SK-N-SH (cell line): Measurements from ENCODE around the gene CDC45. TPM values are rescaled to one million over a fixed set of nuclear protein-coding genes. Genes with fewer than 3 reads are reported as not detected.

Experiments used
- CTCF ChIA-PET: fragments of 300-600, 350-600 bp; formaldehyde crosslinking; extraction: SDS; loops from one replicate; lab custom pipeline; 2021; lab: Yijun Ruan, JAX
- POLR2A ChIA-PET: fragments of 350-600 bp; sonication (Branson Sonifier 250); formaldehyde crosslinking; extraction: SDS; loops from one replicate; lab custom pipeline; 2020; ENCODE audit warnings: antibody characterized with exemption, inconsistent platforms; lab: Yijun Ruan, JAX
- DNase-seq: peaks from one replicate; pipeline ENCODE4 v3.0.0; 2012
- H2AFZ ChIP-seq: fragments of 200-600 bp; sonication (generic); 2 replicates; pipeline ENCODE4 v1.8.1; 2016; ENCODE audit warnings: antibody characterized with exemption, mild to moderate bottlenecking, low read depth
- H3F3A ChIP-seq: fragments of 200-600 bp; sonication (generic); replicated peaks from 2 replicates; pipeline ENCODE3; 2016; ENCODE audit warnings: antibody characterized with exemption, mild to moderate bottlenecking; ENCODE audit not compliant: insufficient read depth
- H3K27ac ChIP-seq, 2 experiments: fragments of 200-500 bp in 1 of 2; fragments of 200-600 bp in 1 of 2; sonication (Bioruptor generic) in 1 of 2; sonication (generic), shearing (Covaris generic) in 1 of 2; 2 replicates each; pipeline versions ENCODE4 v1.5.1 to v1.6.1; 2014 to 2016; ENCODE audit warnings: low read depth in 2 of 2, inconsistent platforms in 1 of 2, low read length in 1 of 2, mild to moderate bottlenecking in 1 of 2, mixed read lengths in 1 of 2
- H3K27me3 ChIP-seq: fragments of 200-600 bp; sonication (generic), shearing (Covaris generic); 2 replicates; pipeline ENCODE4 v1.6.1; 2016; ENCODE audit warnings: mixed run types; ENCODE audit not compliant: insufficient read depth
- H3K36me3 ChIP-seq, 2 experiments: fragments of 200-500 bp in 1 of 2; fragments of 200-600 bp in 1 of 2; sonication (Bioruptor generic) in 1 of 2; sonication (generic) in 1 of 2; replicated peaks in 1 of 2; 2 replicates each; pipeline versions ENCODE3 to v1.5.1; 2014 to 2016; ENCODE audit warnings: low read length in 1 of 2, mild to moderate bottlenecking in 1 of 2; ENCODE audit not compliant: insufficient read depth in 2 of 2, control insufficient read depth in 1 of 2
- H3K4me1 ChIP-seq, 2 experiments: fragments of 200-500 bp in 1 of 2; fragments of 200-600 bp in 1 of 2; sonication (Bioruptor generic) in 1 of 2; sonication (generic), shearing (Covaris generic) in 1 of 2; 2 replicates each; pipeline versions ENCODE4 v1.5.1 to v1.6.1; 2014 to 2016; ENCODE audit warnings: low read depth in 1 of 2, low read length in 1 of 2, mixed run types in 1 of 2; ENCODE audit not compliant: insufficient read depth in 2 of 2, control insufficient read depth in 1 of 2
- H3K4me2 ChIP-seq: fragments of 200-600 bp; sonication (generic), shearing (Covaris generic); 2 replicates; pipeline ENCODE4 v1.6.1; 2017; ENCODE audit warnings: mixed run types
- H3K4me3 ChIP-seq, 2 experiments: fragments of 200-500 bp in 1 of 2; fragments of 200-600 bp in 1 of 2; sonication (Bioruptor generic) in 1 of 2; sonication (generic), shearing (Covaris generic) in 1 of 2; 2 replicates each; pipeline versions ENCODE4 v1.5.1 to v1.8.1; 2014 to 2016; ENCODE audit warnings: low read depth in 2 of 2, inconsistent platforms in 1 of 2, low read length in 1 of 2, mild to moderate bottlenecking in 1 of 2, mixed read lengths in 1 of 2, moderate library complexity in 1 of 2
- H3K79me2 ChIP-seq: fragments of 200-600 bp; sonication (generic); 2 replicates; pipeline ENCODE4 v1.8.1; 2017; ENCODE audit warnings: mild to moderate bottlenecking; ENCODE audit not compliant: insufficient read depth
- H3K9ac ChIP-seq: fragments of 200-600 bp; sonication (generic); 2 replicates; pipeline ENCODE4 v1.6.1; 2017; ENCODE audit warnings: mixed run types
- H3K9me2 ChIP-seq: fragments of 200-600 bp; sonication (generic); 2 replicates; pipeline ENCODE4 v1.6.1; 2017; ENCODE audit warnings: mixed run types
- H3K9me3 ChIP-seq: fragments of 200-600 bp; sonication (generic); 2 replicates; pipeline ENCODE4 v1.6.1; 2017; ENCODE audit warnings: mixed run types, mild to moderate bottlenecking, moderate library complexity
- H4K20me1 ChIP-seq: fragments of 200-600 bp; sonication (generic); 2 replicates; pipeline ENCODE4 v1.6.1; 2017; ENCODE audit warnings: mild to moderate bottlenecking, mixed run types; ENCODE audit not compliant: insufficient read depth
- ELF1 ChIP-seq: IDR thresholded peaks from 2 replicates; pipeline ENCODE4 v1.4.0; 2012
- EP300 ChIP-seq, 2 experiments: IDR thresholded peaks; 2 replicates each; pipeline versions ENCODE4 v1.4.0 to v1.6.1; 2012; ENCODE audit warnings: borderline replicate concordance in 1 of 2, low read depth in 1 of 2, low read length in 1 of 2
- FOSL2 ChIP-seq: IDR thresholded peaks from 2 replicates; pipeline ENCODE4 v1.4.0; 2012; ENCODE audit warnings: low read depth, mild to moderate bottlenecking, moderate library complexity, borderline replicate concordance
- GATA2 ChIP-seq: sonication (generic); formaldehyde crosslinking; IDR thresholded peaks from 2 replicates; pipeline ENCODE4 v1.5.0; 2020; ENCODE audit warnings: mild to moderate bottlenecking, missing genetic modification reagents
- JUND ChIP-seq: IDR thresholded peaks from 2 replicates; pipeline ENCODE4 v1.4.0; 2012
- MAX ChIP-seq: IDR thresholded peaks from 2 replicates; pipeline ENCODE4 v1.4.0; 2012; ENCODE audit warnings: low read depth
- MEF2A ChIP-seq: IDR thresholded peaks from 2 replicates; pipeline ENCODE4 v1.4.0; 2012; ENCODE audit warnings: low read depth, borderline replicate concordance
- MXI1 ChIP-seq: IDR thresholded peaks from 2 replicates; pipeline ENCODE4 v1.6.1; 2012; ENCODE audit warnings: mild to moderate bottlenecking, low read depth, low read length, improper control_type of control experiment
- NRF1 ChIP-seq: IDR thresholded peaks from 2 replicates; pipeline ENCODE4 v1.6.1; 2012; ENCODE audit warnings: low read depth, mild to moderate bottlenecking, low read length
- POLR2AphosphoS5 ChIP-seq: IDR thresholded peaks from 2 replicates; pipeline ENCODE4 v1.6.1; 2012; ENCODE audit warnings: low read depth, low read length
- RAD21 ChIP-seq: IDR thresholded peaks from 2 replicates; pipeline ENCODE4 v1.6.1; 2012; ENCODE audit warnings: mild to moderate bottlenecking, low read length
- SIN3A ChIP-seq: IDR thresholded peaks from 2 replicates; pipeline ENCODE4 v1.6.1; 2012; ENCODE audit warnings: low read depth, mild to moderate bottlenecking, low read length, moderate library complexity, borderline replicate concordance
- SMC3 ChIP-seq: IDR thresholded peaks from 2 replicates; pipeline ENCODE4 v1.6.1; 2012; ENCODE audit warnings: low read depth, low read length, improper control_type of control experiment
- TCF12 ChIP-seq: IDR thresholded peaks from 2 replicates; pipeline ENCODE4 v1.4.0; 2012
- TEAD4 ChIP-seq: IDR thresholded peaks from 2 replicates; pipeline ENCODE4 v1.4.0; 2012; ENCODE audit warnings: mild to moderate bottlenecking, borderline replicate concordance; ENCODE audit not compliant: insufficient read depth
- YY1 ChIP-seq: IDR thresholded peaks from 2 replicates; pipeline ENCODE4 v1.4.0; 2012; ENCODE audit warnings: low read depth, mild to moderate bottlenecking
- WGBS: methylation state at CpG from one replicate; pipeline ENCODE4 v1.1.6; 2017; ENCODE audit warnings: low lambda C conversion rate; 5-methylcytosine and 5-hydroxymethylcytosine counted together
- polyA plus RNA-seq, 3 experiments: library from polyadenylated mRNA; depleted of rRNA; stranded (reverse); fragments of >200 nt; gene quantifications; 2 replicates each; pipeline ENCODE4 v1.2.3, GENCODE V29; 2012
- TF ChIP-seq, protein P1 (sequence below): IDR thresholded peaks from 2 replicates; pipeline ENCODE4 v1.6.1; 2012; ENCODE audit warnings: mild to moderate bottlenecking, low read depth, low read length, moderate library complexity
- TF ChIP-seq, protein P2 (sequence below): fragments of 200-600 bp; sonication (generic); IDR thresholded peaks from 2 replicates; pipeline ENCODE4 v1.6.1; 2017; ENCODE audit warnings: antibody characterized with exemption, mild to moderate bottlenecking, moderate library complexity
- TF ChIP-seq, protein P3 (sequence below): IDR thresholded peaks from 2 replicates; pipeline ENCODE4; 2012
- TF ChIP-seq, protein P4 (sequence below): IDR thresholded peaks from 2 replicates; pipeline ENCODE4 v1.4.0; 2012; ENCODE audit warnings: low read depth, borderline replicate concordance
- TF ChIP-seq, protein P5 (sequence below): fragments of 150-350 bp; IDR thresholded peaks from 2 replicates; pipeline ENCODE4 v1.6.1; 2016; ENCODE audit warnings: mild to moderate bottlenecking, low read depth, low read length

The CDC45 gene
- polyA plus RNA-seq, 1 of the 3 experiments (the other 2 are of a cell fraction), result 23.6 TPM

DNA sequence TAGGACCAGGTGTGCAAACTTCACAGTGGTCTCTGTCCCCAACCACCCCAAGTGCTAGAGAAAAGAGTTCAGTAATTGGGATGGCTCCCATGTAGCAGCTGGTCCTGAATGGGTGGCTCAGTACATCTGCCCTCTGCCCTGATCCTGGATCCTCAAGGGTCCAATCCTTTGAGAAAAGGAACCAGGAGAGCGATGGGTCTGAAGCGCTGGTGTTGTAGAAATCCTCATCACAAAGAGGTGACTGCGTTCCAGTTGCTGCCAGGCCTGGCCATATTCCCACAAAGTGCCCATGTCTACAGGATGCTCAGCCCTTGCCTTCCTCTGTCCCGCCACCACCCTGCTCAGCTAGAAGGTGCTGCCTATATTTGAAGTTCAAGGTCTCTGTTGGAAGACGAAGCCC lies 26.0 kb upstream of the CDC45 start (continued):
- TF ChIP-seq, protein P1, sequence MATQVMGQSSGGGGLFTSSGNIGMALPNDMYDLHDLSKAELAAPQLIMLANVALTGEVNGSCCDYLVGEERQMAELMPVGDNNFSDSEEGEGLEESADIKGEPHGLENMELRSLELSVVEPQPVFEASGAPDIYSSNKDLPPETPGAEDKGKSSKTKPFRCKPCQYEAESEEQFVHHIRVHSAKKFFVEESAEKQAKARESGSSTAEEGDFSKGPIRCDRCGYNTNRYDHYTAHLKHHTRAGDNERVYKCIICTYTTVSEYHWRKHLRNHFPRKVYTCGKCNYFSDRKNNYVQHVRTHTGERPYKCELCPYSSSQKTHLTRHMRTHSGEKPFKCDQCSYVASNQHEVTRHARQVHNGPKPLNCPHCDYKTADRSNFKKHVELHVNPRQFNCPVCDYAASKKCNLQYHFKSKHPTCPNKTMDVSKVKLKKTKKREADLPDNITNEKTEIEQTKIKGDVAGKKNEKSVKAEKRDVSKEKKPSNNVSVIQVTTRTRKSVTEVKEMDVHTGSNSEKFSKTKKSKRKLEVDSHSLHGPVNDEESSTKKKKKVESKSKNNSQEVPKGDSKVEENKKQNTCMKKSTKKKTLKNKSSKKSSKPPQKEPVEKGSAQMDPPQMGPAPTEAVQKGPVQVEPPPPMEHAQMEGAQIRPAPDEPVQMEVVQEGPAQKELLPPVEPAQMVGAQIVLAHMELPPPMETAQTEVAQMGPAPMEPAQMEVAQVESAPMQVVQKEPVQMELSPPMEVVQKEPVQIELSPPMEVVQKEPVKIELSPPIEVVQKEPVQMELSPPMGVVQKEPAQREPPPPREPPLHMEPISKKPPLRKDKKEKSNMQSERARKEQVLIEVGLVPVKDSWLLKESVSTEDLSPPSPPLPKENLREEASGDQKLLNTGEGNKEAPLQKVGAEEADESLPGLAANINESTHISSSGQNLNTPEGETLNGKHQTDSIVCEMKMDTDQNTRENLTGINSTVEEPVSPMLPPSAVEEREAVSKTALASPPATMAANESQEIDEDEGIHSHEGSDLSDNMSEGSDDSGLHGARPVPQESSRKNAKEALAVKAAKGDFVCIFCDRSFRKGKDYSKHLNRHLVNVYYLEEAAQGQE, result no peak
- TF ChIP-seq SMC3 (no peak), MXI1 (no peak), MEF2A (no peak), MAX (no peak), FOSL2 (no peak), NRF1 (no peak), SIN3A (no peak), GATA2 (CRISPR knock-in tag) (no peak), TEAD4 (no peak), YY1 (no peak), ELF1 (no peak), EP300 (IDR thresholded peaks at IDR 0.05; ENCODE audit: borderline replicate concordance in 1 of 2, low read depth in 1 of 2, low read length in 1 of 2) (no peak)

DNA sequence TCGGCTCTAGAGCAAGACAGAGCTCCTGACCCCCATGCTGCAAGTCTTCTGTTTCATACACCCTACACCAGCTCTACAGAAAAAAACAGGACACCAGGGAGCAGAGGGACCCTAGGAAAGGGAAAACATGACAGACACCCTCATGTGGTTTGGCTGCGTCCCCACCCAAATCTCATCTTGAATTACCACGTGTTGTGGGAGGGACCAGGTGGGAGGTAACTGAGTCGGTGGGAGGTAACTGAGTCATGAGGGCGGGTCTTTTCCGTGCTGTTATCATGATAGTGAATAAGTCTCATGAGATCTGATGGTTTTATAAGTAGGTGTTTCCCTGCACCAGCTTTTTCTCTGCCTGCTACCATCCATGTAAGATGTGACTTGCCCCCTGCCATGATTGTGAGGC lies 25.6 kb upstream of the CDC45 start:
- Histone ChIP-seq H2AFZ (no peak overlapping the region), H3K9me3 (no peaks in the 10 kb centered on the region), H3K4me2 (no peak overlapping the region), H3K4me3 (no peak overlapping the region), H3K9me2 (no peaks in the 10 kb centered on the region), H3K36me3 (peaks cover 61 to 82% of the 10 kb centered on the region in 2 experiments), H3K27ac (no peak overlapping the region), H3F3A (peaks cover 9% of the 10 kb centered on the region), H3K4me1 (no peaks in the 10 kb centered on the region; a peak in 1 of 4 replicates), H3K79me2 (no peaks in the 10 kb centered on the region), H3K9ac (no peak overlapping the region), H3K27me3 (no peaks in the 10 kb centered on the region), H4K20me1 (no peaks in the 10 kb centered on the region)
- POLR2A ChIA-PET, result no interaction called here
- no peak for DNase-seq
- TF ChIP-seq TEAD4, result no peak
- TF ChIP-seq ELF1, result no peak
- TF ChIP-seq RAD21, result no peak
- TF ChIP-seq TCF12, result no peak
- TF ChIP-seq, protein P2, sequence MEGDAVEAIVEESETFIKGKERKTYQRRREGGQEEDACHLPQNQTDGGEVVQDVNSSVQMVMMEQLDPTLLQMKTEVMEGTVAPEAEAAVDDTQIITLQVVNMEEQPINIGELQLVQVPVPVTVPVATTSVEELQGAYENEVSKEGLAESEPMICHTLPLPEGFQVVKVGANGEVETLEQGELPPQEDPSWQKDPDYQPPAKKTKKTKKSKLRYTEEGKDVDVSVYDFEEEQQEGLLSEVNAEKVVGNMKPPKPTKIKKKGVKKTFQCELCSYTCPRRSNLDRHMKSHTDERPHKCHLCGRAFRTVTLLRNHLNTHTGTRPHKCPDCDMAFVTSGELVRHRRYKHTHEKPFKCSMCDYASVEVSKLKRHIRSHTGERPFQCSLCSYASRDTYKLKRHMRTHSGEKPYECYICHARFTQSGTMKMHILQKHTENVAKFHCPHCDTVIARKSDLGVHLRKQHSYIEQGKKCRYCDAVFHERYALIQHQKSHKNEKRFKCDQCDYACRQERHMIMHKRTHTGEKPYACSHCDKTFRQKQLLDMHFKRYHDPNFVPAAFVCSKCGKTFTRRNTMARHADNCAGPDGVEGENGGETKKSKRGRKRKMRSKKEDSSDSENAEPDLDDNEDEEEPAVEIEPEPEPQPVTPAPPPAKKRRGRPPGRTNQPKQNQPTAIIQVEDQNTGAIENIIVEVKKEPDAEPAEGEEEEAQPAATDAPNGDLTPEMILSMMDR, result no peak
- no peak for TF ChIP-seq FOSL2
- TF ChIP-seq SIN3A, result no peak
- TF ChIP-seq MAX, result no peak
- TF ChIP-seq JUND, result no peak
- TF ChIP-seq, protein P3, sequence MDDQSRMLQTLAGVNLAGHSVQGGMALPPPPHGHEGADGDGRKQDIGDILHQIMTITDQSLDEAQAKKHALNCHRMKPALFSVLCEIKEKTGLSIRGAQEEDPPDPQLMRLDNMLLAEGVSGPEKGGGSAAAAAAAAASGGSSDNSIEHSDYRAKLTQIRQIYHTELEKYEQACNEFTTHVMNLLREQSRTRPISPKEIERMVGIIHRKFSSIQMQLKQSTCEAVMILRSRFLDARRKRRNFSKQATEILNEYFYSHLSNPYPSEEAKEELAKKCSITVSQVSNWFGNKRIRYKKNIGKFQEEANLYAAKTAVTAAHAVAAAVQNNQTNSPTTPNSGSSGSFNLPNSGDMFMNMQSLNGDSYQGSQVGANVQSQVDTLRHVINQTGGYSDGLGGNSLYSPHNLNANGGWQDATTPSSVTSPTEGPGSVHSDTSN, result no peak
- TF ChIP-seq POLR2AphosphoS5, result no peak
- TF ChIP-seq, protein P4, sequence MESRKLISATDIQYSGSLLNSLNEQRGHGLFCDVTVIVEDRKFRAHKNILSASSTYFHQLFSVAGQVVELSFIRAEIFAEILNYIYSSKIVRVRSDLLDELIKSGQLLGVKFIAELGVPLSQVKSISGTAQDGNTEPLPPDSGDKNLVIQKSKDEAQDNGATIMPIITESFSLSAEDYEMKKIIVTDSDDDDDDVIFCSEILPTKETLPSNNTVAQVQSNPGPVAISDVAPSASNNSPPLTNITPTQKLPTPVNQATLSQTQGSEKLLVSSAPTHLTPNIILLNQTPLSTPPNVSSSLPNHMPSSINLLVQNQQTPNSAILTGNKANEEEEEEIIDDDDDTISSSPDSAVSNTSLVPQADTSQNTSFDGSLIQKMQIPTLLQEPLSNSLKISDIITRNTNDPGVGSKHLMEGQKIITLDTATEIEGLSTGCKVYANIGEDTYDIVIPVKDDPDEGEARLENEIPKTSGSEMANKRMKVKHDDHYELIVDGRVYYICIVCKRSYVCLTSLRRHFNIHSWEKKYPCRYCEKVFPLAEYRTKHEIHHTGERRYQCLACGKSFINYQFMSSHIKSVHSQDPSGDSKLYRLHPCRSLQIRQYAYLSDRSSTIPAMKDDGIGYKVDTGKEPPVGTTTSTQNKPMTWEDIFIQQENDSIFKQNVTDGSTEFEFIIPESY, result no peak
- no peak for TF ChIP-seq MXI1
- TF ChIP-seq, protein P5, sequence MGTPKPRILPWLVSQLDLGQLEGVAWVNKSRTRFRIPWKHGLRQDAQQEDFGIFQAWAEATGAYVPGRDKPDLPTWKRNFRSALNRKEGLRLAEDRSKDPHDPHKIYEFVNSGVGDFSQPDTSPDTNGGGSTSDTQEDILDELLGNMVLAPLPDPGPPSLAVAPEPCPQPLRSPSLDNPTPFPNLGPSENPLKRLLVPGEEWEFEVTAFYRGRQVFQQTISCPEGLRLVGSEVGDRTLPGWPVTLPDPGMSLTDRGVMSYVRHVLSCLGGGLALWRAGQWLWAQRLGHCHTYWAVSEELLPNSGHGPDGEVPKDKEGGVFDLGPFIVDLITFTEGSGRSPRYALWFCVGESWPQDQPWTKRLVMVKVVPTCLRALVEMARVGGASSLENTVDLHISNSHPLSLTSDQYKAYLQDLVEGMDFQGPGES, result no peak
- WGBS, result 82% methylated on average over 6 of the region's 6 CpGs
- CTCF ChIA-PET, result no interaction called here
